NCI-H1417 treated with DMSO at 0.1 percent for 48 hours (cell line): Measurements from ENCODE around the gene WWC2.
A peak's percentile ranks its signal among the peaks of the same experiment; 100 is the strongest.
"Not testable (repeated sequence)": the region's sequence is repeated elsewhere in the genome, so short reads cannot be mapped to it uniquely, and the experiment has no call there.

Experiments used
- DNase-seq: peaks from one replicate; lab custom pipeline; 2025; lab: John Stamatoyannopoulos, UW

The WWC2 gene

DNA sequence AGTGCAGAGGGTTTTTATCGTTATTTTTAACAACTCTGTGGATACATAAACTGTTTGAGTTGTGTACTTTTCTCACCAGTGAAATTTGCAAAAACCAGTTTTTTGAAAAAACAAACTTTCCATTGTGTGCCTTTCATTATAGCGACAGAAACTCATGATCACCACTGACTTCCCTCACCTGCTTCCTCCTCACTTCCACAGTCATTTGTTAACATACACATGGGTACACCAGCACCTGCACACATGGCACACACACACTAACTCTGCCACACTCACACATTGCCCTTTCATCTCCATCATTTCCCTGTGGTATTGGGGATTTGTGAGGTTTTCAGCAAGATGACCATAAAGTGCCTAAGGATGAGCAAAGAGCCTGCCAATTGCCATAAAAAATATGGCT is 200.4 kb downstream of the WWC2 start:
- DNase-seq: no peak

DNA sequence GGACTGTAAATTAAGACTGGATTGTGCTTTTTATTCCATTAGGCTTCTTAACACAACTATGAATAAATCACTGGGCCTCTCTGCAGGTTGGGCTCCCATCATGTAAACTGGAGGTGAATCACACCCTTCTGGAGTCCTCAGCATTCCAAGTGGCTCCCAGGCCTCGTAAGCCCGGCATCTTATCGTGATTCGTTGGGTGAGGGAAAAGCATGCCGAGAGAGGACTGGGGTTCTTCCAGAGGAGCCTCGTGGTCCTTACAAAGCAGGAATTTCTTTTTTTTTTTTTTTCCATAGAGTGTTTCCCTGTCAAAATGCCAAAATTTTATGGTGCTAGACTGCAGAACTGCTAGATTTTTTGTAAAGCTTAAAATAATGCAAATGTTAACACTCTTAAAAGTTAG is 201.0 kb downstream of the WWC2 start:
- no peak for DNase-seq

DNA sequence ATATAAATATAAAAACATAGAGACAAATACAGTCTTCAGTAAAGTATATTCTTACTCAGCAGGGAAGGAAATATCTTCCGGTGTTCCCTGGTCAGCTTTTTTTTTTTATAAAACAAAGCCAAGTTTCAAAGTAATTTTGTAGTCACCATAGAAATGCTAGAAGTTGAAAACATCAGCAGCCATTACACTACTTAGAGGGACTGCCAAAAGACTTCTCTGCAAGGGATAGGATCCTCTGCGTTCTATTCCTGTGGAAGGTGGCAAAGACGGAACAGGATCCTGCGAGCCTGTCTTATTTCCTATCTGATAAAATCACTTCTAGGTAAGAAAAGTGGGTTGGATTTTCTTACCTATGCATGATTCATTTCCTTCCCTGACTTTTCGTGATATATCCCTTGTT is 201.6 kb downstream of the WWC2 start:
- DNase-seq: no peak

DNA sequence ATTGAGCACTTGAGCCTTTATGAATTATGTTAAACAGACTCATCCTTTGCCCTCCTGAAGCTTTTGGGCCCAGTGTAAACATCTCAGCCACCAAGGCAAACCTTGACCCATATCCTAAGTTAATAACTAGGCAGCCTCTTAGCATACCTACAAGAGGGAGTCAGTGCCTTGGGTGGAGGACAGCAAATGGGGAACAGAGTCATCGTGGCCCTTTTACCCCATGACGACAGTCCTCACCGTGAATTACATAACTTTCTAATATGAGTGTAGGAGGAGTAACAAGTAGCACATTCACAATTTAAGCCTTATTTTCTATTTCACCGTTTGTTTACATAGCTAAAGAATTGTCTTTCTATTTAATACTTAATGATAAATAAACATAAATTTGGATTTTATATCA is 204.2 kb downstream of the WWC2 start:
- no peak for DNase-seq

DNA sequence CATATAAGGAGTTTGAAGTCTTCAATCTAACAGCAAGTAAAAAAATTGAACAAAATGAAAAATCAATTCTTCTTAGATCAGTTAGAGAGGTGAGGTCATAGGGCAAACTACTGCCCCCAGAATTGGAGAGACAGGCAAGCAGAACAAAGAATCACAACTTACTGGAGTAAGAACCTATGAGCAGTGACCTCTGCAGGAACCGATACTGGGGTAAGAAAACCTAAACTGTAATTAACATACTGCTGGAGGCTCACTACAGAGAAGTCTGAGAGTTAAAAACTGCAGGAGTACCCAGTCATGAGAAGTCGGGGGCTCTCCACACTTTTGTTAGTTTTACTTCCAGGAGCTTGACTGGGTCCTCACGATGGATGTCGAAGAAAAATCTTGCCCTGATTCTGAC is 205.0 kb downstream of the WWC2 start:
- no peak for DNase-seq

DNA sequence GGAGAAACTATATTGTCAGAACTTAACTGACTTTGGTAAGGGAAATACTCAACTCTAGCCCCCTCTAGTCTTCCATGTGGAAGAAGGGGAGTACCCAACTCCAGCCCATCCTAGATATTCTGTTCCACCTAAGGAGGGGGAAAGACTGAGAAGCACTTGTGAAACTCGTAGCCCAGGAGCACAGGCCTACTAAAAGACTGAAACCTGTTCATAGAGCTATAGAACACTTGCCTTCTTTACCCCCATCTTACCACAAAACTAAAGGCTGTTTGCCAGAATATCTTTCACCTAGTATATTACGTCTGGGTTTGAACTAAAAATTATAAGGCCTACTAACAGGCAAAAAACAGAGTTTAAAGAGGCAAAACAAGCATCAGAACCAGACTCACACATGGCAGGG is 205.5 kb downstream of the WWC2 start:
- DNase-seq: no peak

DNA sequence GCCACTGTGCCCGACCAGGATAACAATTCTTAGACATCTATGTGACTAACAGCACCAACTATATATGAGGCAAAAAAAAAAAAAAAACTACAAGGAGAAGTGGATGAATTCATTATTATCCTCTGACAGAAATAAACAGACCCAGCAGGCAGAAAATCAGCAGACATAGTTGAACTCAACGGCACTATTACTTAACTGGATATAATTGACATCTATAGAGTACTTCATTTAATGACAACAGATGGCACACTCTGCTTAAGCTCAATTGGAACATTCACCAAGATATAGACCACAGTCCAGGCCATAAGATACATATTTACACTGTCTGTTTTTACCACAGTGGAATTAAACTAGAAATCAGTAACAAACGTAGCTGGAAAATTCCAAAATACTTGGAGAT is 207.8 kb downstream of the WWC2 start:
- peak; percentile 74 for DNase-seq

DNA sequence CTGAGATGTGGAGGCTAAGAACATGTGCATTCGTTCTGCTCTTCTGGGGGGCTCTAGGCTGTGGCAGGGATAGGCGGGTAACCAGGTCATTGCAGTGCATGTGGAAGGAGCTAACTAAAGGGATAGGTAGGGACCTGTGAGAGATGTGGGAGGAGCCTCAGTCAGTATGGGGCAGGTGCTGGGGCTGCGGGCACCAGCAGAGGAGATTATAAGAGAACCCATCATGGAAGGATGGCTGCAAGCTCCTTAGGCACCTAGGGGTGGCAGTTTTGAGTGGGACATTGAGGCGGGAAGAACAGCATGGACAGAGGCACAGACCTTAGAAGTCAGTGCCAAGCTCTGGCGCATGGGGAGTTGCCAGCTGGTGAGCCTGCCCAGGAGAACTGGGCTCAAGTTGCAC is 213.8 kb downstream of the WWC2 start:
- DNase-seq: no peak

DNA sequence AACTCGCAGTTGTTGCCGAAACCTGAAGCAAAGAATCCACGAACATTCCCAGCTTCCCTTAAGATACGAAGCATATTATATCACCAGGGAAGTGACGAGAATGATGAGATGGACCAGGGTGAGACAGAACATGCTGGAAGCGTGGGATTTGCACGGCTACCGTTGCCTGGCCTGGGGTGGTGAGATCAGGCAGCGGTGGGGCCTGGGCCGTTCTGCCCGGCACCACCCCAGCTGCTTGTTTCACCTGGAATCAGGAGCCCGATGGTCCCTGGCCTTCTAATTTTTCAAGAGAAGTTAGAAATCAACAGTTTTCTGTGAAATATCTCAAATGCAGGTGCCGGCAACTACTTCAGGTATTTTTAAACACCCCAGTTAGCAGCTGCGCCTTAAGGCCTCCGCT is 215.3 kb downstream of the WWC2 start:
- no peak for DNase-seq

DNA sequence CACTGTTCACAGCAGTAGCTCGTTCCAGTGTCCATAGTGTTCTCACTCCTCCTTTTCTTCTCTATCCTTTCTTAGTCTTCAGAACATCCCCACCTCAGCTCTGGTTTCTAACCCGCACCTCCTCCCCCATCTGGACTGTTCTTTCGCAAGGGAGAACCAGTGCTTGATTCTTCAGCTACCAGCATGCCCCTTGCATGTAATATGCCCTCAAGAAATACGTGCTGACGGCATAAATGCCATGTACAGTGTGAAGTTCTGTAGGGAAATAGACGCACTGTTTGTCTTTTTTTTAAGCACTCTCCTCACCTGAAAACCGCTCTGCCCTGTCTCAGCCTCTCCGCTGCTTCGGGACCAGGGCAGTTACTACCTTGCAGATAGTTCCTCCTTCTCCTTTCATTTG is 215.7 kb downstream of the WWC2 start:
- DNase-seq: no peak

DNA sequence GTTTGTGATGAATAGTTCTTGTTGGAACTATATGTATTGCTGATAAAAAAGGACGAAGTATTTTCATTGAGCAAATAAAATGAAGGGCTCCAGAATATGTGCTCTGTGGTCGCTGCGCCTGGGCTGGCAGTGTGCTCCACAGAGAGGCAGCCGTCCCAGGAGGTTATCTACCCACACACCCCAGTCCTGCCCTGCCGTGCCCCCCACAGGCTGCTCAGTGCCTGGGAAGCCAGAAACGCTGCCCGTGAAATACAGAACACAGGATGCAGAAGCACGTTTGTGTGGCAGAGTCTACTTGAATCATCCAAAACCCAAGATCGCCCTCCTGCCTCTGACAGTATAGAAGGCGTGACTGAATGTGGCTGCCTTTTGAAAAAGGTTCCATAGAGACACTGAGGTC is 219.6 kb downstream of the WWC2 start:
- no peak for DNase-seq

DNA sequence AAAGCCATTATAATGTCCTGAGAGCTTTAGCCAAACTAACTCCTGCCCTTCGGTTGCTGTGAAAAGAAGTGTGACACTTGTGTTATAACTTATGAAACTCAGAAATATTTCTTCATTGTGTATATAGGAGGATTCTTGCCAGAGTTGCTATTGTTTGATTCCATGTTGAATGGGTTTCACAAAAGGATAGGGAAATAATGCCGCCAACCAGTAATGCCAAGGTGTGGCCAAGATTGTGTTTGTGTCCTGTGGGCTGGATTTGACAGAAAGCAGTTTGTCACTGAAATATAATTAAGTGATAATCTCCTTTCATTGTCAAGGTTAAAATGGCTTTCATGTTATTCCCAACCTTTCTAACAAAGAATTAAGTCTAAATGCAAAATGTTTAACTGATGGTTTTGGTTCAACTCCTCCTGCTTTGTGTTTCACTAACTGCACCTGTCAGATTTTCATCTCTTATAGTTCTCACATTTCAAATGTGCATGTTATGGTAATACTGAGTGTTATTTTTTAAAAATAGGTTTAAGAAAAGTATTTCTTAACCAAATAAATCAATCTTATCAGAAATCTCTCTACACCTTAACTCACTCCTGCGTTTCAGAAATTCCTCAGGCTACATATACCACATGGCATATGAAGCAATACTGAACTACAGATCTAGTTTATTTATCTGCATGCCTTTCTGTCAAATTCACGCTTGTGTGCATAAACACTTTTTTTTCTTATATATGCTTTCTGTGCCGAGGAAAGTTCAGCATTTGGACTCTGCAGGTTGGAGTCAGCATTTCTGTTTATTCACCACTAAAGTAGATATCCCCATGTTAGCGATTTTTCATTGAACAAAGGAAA is 221.4 kb downstream of the WWC2 start, which contains the start of gene CLDN22:
TSS of gene CLDN22 (minus strand) at position 66 of the 849 bp plus-strand sequence. CDS start at position 8, 58 bp downstream.
- DNase-seq: no peak

DNA sequence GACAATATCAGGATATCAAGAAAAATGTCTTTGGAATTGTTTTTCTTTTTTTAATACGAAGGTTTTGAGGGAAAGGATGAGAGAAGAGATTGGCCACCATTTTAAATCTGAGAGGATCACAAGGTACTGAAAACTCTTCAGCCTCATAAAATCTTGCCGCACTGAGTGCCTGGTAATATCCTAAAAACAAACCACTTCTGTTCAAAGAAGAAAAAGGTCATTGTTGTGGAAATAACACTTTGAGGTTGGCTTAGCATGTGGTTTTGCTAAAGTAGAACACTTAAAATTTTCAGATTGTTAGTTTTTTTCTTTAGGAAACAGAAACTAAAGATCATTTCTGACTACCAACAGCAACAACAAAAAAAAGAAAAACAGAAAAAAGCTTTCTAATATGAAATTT is 222.0 kb downstream of the WWC2 start:
- no peak for DNase-seq

DNA sequence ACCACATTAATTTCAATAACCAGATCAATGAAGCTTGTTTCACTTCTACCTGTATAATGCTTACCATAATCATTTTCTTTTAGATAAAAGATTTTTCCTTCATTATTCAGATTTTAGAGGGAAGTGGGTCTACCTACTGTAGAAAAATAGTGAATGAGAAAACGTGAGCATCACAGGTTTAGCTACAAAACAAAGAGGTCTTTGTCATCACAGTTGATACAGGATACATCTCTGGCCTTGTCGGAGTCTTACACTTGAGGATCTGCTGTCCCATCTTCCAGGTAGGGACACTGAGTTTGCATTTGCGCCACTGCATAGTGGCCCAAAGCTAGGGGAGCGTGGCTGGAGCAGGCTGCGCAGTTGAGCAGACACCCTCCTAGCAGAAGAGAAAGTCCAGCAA is 222.5 kb downstream of the WWC2 start:
- DNase-seq: no peak

DNA sequence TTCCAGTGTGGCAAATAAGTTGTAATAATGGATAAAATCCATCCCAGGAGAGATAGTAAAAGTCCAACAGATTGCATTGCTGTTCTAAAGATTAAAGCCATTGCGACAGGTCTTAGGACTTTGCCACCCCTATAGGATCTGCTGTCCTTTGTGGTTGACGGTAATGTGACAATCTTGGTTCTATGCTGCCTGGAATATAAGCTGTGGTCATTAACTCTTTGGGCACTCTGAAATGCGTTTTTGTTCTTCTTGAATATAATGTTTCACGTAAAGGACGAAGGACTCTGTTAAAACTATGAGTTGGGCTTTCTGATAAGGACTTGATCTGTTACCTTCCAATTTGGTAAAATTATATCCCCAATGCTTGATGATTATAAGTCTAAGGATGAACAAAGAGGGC is 223.3 kb downstream of the WWC2 start, which contains the start of gene CLDN24:
TSS of gene CLDN24 (minus strand) at position 101 of the 400 bp plus-strand sequence. CDS start at position 101, 0 bp downstream.
- no peak for DNase-seq

DNA sequence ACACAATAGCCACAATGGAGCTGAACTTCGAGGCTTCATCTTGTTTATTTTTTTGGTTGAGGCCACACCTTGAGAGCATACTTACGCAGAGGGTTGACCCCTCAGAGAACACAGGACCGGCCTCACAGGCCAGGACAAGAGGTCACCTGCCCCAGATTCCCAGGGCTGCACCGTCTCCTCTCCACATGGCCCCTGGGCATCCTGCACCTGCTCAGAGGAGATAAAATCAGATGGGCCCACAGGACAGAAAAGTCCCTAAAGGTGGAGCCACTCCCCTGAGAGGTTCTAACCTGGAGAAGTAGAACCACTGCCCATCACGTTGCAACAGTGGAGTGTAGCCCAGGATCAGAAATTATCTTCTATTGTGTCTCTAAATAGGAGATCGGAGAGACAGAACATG is 224.2 kb downstream of the WWC2 start:
- DNase-seq: no peak

DNA sequence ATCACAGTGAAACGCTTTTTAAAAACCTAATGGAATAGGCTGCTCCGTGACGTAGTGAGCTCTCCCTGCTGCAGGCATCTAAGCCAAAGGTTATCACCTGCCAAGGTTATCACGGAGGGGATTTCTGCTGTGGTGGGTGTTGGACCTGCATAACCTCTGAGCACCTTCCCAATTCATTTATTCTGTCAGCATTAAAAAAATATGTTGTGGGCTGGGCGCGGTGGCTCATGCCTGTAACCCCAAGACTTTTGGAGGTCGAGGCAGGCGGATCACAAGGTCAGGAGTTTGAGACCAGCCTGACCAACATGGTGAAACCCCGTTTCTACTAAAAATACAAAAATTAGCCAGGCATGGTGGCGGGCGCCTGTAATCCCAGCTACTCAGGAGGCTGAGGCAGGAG is 225.0 kb downstream of the WWC2 start:
- DNase-seq: not testable (repeated sequence)

DNA sequence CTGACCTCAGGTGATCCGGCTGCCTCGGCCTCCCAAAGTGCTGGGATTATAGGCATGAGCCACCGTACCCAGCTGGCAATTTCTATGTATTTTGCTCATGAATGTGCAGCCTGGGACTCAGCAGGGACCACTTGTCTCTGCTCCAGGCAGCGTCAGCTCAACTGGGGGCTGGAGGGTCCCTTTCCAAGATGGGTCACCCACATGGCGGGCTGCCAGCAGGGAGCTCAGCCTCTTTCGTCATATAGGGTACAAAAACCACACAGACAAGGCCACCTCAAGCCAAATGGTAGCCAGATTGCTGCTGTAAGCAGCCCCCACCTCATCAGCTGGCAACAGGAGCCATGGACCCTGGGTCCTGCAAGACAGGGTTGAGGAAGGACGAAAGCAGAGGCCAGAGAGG is 225.6 kb downstream of the WWC2 start:
- DNase-seq: no peak

DNA sequence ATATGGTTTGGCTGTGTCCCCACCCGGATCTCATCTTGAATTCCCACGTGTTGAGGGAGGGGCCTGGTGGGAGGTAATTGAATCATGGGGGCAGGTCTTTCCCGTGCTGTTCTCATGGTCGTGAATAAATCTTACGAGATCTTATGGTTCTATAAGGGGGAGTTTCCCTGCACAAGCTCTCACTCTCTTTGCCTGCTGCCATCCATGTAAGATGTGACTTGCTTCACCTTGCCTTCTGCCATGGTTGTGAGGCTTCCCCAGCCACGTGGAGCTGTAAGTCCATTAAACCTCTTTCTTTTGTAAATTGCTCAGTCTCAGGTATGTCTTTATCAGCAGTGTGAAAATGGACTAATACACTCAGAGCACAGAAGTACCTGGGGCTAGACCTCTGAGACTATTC is 227.3 kb downstream of the WWC2 start:
- not testable (repeated sequence) for DNase-seq

DNA sequence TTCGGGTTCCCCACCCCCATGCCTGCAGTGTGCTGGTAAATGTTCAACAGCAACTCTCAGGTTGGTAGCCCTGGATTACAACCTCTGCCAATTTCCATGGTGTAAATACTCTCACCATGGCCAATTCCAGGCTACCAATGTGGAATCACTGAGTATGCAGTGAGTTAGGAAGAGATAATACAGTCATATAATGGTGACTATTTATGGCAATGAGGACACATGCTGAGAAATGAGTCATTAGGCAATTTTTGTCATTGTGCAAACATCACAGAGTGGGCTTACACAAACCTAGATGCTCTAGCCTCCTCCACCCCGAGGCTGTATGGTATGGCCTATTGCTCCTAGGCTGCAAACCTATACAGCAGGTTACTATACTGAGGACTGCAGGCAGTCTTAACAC is 227.8 kb downstream of the WWC2 start:
- DNase-seq: no peak

DNA sequence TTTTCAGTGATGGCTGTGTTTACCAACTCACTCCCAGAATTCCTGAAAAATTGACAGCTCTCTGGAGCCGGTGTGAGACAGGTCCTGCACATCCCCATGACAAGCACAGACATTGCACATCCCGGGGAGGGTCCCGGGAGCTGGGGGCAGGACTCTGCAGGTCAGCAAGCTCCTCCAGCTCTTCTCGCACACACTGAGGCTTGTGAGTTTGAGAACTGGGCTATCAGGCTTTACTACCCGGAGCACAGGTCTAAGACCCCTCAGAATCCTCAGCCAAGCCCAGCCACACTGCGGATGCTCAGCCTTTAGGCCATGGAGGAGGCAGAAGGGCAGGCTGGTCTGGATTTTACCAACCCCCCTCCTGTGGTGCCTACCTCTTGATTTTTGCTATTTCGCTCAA is 228.8 kb downstream of the WWC2 start:
- DNase-seq: no peak

DNA sequence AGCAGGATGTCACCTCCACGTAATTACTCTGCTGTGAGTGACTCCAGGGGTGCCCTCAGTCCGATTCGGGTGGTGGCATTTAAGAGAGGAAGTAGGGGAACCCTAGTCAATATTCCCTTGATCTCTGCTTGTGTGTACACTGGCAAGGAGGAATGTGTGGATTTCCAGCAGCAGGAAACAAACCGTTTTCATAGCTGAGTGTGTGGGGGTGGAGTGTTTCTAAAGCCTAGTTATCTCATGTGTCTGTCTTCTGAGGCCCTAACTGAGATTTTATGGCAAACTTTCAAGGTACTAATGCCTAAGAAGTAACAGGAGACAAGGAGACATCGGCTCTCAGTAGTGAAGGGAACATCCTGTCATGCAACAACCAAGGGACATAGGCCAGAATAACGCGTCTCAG is 229.8 kb downstream of the WWC2 start:
- DNase-seq: no peak

DNA sequence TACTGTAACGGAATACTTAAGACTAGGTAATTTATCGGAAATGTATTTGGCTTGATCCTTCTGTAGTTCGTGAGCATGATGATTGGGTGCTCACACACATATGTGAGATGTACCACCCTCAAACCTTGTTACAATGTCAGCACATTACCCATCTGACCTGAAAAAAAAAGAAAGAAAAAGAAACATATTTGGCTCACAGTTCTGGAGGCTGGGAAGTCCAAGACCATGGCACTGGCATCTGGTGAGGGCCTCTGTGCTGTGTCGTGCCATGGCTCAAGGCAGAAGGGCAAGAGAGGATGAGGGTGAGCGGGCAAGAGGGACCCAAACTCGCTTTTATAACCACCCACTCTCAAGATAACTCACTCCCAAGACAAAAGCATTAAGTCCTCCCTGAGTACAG is 230.2 kb downstream of the WWC2 start:
- DNase-seq: no peak
